Thyroid gland (tissue), 4 donors: ENCODE data around the gene FAM3D. TPM values are rescaled to one million over a fixed set of nuclear protein-coding genes. Genes with fewer than 3 reads are reported as not detected.

Source experiments
- DNase-seq, 2 donors: peaks; one replicate each; pipeline ENCODE4 v3.0.0-alpha.2; 2019
- H3K27ac ChIP-seq, 3 donors: fragments of 200-600 bp; sonication (generic); 1 replicate in 2 of 3; 2 replicates in 1 of 3; pipeline ENCODE4 v1.5.1; 2016 to 2019; ENCODE audit warnings: mild to moderate bottlenecking in 1 of 3, moderate library complexity in 1 of 3
- H3K27me3 ChIP-seq: fragments of 200-600 bp; sonication (generic); one replicate; pipeline ENCODE4 v1.5.1; 2019
- H3K36me3 ChIP-seq, 2 donors: fragments of 200-600 bp; sonication (generic); one replicate each; pipeline ENCODE4 v1.5.1; 2016 to 2019
- H3K4me1 ChIP-seq, 2 donors: fragments of 200-600 bp; sonication (generic); one replicate each; pipeline ENCODE4 v1.5.1; 2017 to 2019
- H3K4me3 ChIP-seq, 3 donors: fragments of 200-600 bp; sonication (generic); replicated peaks in 1 of 3; 1 replicate in 2 of 3; 2 replicates in 1 of 3; pipeline ENCODE4 v1.5.1; 2016; ENCODE audit warnings: mild to moderate bottlenecking in 1 of 3
- H3K9me3 ChIP-seq: fragments of 200-600 bp; sonication (generic); one replicate; pipeline ENCODE4 v1.5.1; 2017
- POLR2A ChIP-seq, 2 donors: fragments of 450-650 bp; IDR thresholded peaks; one replicate each; pipeline ENCODE4 v1.6.1; 2017; ENCODE audit warnings: antibody characterized with exemption in 2 of 2, mild to moderate bottlenecking in 2 of 2, moderate library complexity in 1 of 2
- WGBS, 2 donors: methylation state at CpG; one replicate each; pipeline ENCODE4 v1.1.5; 2017; 5-methylcytosine and 5-hydroxymethylcytosine counted together
- intact Hi-C: fragments of 100-400 bp; cut with DNase I; formaldehyde crosslinking; loops from one replicate; pipeline ENCODE4 v1.15.1; 2023
- total RNA-seq, 4 donors: library from RNA; depleted of rRNA; stranded (reverse); fragments of >200 nt; gene quantifications; one replicate each; pipeline ENCODE4 v1.2.3, GENCODE V29; 2016
- TF ChIP-seq, protein P1 (sequence below), 6 experiments: fragments of 200-600 bp in 3 of 6; fragments of 450-650 bp in 3 of 6; sonication (generic) in 3 of 6; IDR thresholded peaks; one replicate each; pipeline ENCODE4 v1.5.1; 2016 to 2019; ENCODE audit warnings: antibody characterized with exemption in 6 of 6, mild to moderate bottlenecking in 2 of 6, inconsistent platforms in 1 of 6, moderate library complexity in 1 of 6

Gene FAM3D
- total RNA-seq, 4 donors from 2014 or later, result 0.67 TPM; not detected in 3

DNA sequence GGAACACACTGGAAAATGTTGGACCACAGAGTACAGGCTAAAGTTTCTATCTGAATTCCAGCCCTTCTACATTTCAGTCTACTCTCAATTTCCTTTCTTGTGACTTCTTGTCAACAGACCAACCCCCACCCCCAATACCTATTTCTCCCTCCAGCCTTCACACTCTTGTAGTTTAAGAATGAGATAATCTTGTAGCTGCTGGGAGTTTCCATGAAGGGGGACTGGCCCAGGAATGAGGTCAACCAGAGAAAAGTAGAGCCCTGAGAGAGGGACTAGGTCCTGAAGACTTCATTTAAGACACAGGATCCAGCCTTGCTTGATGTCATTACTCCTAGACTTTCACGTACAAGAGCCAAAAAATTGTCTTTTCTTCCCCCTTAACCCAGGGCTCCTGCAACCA is 59.9 kb downstream of the FAM3D start:
- Histone ChIP-seq H3K27me3 (no peaks in the 10 kb centered on the region), H3K36me3 (no peaks in the 10 kb centered on the region), H3K4me3 (no peak overlapping the region), H3K4me1 (peaks cover 35 to 44% of the 10 kb centered on the region in 2 donors), H3K27ac (peak overlapping the region; percentile 66 to 93 (median 88)), H3K9me3 (no peaks in the 10 kb centered on the region)
- TF ChIP-seq POLR2A (IDR thresholded peaks at IDR 0.05), result no peak
- TF ChIP-seq, protein P1, sequence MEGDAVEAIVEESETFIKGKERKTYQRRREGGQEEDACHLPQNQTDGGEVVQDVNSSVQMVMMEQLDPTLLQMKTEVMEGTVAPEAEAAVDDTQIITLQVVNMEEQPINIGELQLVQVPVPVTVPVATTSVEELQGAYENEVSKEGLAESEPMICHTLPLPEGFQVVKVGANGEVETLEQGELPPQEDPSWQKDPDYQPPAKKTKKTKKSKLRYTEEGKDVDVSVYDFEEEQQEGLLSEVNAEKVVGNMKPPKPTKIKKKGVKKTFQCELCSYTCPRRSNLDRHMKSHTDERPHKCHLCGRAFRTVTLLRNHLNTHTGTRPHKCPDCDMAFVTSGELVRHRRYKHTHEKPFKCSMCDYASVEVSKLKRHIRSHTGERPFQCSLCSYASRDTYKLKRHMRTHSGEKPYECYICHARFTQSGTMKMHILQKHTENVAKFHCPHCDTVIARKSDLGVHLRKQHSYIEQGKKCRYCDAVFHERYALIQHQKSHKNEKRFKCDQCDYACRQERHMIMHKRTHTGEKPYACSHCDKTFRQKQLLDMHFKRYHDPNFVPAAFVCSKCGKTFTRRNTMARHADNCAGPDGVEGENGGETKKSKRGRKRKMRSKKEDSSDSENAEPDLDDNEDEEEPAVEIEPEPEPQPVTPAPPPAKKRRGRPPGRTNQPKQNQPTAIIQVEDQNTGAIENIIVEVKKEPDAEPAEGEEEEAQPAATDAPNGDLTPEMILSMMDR (IDR thresholded peaks at IDR 0.05), result no peak
- 20 to 37% methylated on average over 1 of the region's 1 CpG for WGBS, 2 donors
- intact Hi-C loops, result no loop called here
- DNase-seq, result peak; percentile 26 to 39

DNA sequence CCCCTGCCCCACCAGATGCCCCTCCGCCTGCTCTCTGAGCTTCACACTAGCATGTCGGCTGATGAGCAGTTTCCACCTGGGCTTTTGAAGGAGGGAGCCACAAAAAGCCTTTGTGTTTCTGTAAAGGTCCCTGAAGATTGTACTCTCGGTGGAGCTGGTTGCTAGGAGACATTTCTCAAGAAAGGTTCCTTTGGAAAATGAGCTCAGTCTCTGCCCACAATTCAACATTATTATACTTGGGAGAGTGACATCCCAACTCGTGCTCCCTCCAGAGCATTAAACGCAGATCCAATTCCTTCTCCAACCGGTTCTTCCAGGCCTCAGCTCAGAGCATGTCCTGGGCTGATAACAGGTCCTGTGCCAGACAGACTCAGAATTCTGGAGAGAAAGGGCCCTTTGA is 62.5 kb downstream of the FAM3D start:
- Histone ChIP-seq H3K4me3 (no peak overlapping the region), H3K9me3 (no peaks in the 10 kb centered on the region), H3K36me3 (no peaks in the 10 kb centered on the region), H3K27ac (no peak overlapping the region), H3K4me1 (peaks cover 26 to 27% of the 10 kb centered on the region in 2 donors), H3K27me3 (no peaks in the 10 kb centered on the region)
- 76 to 88% methylated on average over 6 of the region's 6 CpGs for WGBS, 2 donors
- no peak for TF ChIP-seq POLR2A (IDR thresholded peaks at IDR 0.05)
- TF ChIP-seq, protein P1 (IDR thresholded peaks at IDR 0.05), result no peak
- DNase-seq, result no peak
- intact Hi-C loops, result no loop called here

DNA sequence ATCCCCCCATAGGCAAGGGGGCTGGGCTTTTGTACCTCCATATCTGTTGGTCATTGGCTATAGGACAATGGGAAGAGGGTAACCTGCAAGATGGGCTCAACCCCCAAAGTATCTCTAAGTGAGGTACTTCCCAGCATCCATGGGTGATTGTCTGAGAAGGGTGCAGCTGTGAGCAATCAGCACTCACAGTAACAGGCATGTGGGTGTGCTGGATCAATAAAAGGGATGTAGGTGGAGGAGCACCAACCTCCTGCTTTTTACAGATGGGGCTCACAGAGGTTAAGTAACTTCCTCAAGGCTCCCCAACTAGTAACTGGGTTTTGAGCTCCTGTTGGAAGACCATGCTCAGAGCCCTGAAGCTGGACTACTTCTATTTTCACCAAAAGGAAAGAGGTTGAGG is 63.0 kb downstream of the FAM3D start:
- TF ChIP-seq POLR2A (IDR thresholded peaks at IDR 0.05), result no peak
- TF ChIP-seq, protein P1 (IDR thresholded peaks at IDR 0.05), result no peak
- no peaks in the 10 kb centered on the region for H3K27me3 ChIP-seq
- H3K4me1 ChIP-seq, result peaks cover 24 to 25% of the 10 kb centered on the region in 2 donors
- no peak for DNase-seq
- H3K27ac ChIP-seq, result no peak overlapping the region
- intact Hi-C loops, result no loop called here
- H3K4me3 ChIP-seq, result no peak overlapping the region
- H3K36me3 ChIP-seq, result no peaks in the 10 kb centered on the region
- no peaks in the 10 kb centered on the region for H3K9me3 ChIP-seq

DNA sequence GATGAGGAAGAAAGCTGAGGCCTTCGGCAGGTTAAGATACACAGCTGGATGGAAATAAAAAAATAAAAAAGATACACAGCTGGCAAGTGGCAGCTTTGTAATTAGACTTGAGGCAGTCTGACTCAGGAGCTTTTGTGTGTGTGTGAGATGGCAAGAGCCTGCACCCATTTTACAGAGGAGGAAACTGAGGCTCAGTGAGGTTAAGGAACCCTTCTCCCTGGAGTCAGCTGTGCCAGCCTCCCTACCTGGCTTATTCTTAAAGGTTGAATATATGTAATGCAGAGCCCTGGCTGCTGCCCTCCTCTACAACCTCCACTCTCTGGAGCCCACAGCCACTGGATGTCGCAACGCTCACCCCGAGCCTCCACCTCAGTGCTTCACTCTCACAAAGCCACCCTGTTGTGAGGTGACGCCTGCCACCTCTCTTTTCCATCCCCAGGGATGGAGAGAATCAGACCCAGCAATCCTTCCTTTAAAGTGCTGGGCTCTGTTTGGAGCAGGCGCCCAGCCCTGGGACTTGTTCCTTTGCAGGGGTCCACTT is 68.7 kb downstream of the FAM3D start:
- Histone ChIP-seq H3K27me3 (no peaks in the 10 kb centered on the region), H3K4me1 (no peaks in the 10 kb centered on the region), H3K4me3 (no peak overlapping the region), H3K36me3 (no peaks in the 10 kb centered on the region), H3K9me3 (no peaks in the 10 kb centered on the region), H3K27ac (no peak overlapping the region)
- DNase-seq, result no peak
- intact Hi-C loops, result no loop called here
- WGBS, 2 donors, result 88 to 90% methylated on average over 6 of the region's 6 CpGs
- TF ChIP-seq, protein P1 (IDR thresholded peaks at IDR 0.05), result no peak
- no peak for TF ChIP-seq POLR2A (IDR thresholded peaks at IDR 0.05)

DNA sequence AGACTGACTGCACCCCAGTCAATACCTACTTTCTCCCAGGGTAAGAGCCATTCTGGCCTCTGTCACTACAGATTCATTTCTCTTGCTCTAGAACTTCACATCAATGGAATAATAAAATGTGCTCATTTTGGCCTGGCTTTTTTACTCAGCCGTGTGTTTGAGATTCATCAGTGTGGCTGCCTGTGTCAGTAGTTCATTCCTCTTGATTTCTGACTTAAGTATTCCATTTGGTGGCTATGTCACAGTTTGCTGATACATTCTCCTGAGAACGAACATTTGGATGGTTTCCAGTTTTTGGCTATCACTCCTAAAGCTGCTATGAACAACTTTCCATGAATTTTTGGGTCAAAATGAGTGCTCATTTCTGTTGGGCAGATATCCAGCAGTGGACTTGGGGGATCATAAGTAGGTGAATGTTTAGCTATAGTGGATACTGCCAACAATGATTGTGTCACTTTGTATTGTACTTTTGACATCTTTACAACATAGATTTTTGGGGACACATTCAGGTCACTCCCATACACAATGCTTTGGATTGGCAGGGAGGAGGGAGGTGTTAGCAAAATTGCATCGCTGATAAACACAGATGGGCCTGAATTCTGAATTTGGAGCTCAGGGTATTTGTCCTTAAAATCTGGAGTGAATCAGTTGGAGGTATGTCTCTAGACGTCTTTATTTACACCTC is 69.6 kb downstream of the FAM3D start:
- H3K9me3 ChIP-seq, result no peaks in the 10 kb centered on the region
- no peak overlapping the region for H3K4me3 ChIP-seq
- TF ChIP-seq, protein P1 (IDR thresholded peaks at IDR 0.05), result no peak
- no peak for TF ChIP-seq POLR2A (IDR thresholded peaks at IDR 0.05)
- H3K27me3 ChIP-seq, result no peaks in the 10 kb centered on the region
- H3K27ac ChIP-seq, result no peak overlapping the region
- H3K36me3 ChIP-seq, result no peaks in the 10 kb centered on the region
- intact Hi-C loops, result no loop called here
- no peak for DNase-seq
- WGBS, 2 donors, result 61 to 62% methylated on average over 4 of the region's 4 CpGs
- no peaks in the 10 kb centered on the region for H3K4me1 ChIP-seq
